Posterior cingulate gyrus (tissue), 11 donors: ENCODE measurements around the gene TMED1.
"Not testable (repeated sequence)": the region's sequence is repeated elsewhere in the genome, so short reads cannot be mapped to it uniquely, and the experiment has no call there.

ENCODE experiments used
- DNase-seq, 10 donors: peaks; one replicate each; pipeline versions ENCODE4 v3.0.0 to v3.0.0-alpha.2; 2020 to 2021; ENCODE audit warnings: mixed read lengths in 3 of 10
- intact Hi-C: fragments of 100-400 bp; cut with DNase I; formaldehyde crosslinking; loops from one replicate; pipeline ENCODE4 v1.15.1; 2023

TMED1 gene

GRCh38 chr19:10835754-10836478 is at the start of gene TMED1:
TSS of gene TMED1 (minus strand) at chr19:10836212. CDS start at chr19:10836191, 21 bp downstream.
- intact Hi-C loops = loop anchor here (2.0 to 10.0 kb wide), 2 partner anchors 35 to 121 kb away; partner anchors contain the start of genes CARM1 and DNM2
- peak; percentile 95 to 100 (median 98) for DNase-seq

- intact Hi-C loops = no loop called here
Observed at GRCh38 chr19:10885201-10886169, 49.5 kb upstream of the TMED1 start.

GRCh38 chr19:10884274-10884673 is 48.3 kb upstream of the TMED1 start:
- no peak for DNase-seq
- intact Hi-C loops = no loop called here

More at GRCh38 chr19:10885201-10886169, 49.5 kb upstream of the TMED1 start:
- peak in 1 of 10 donors; percentile 72 for DNase-seq

GRCh38 chr19:10882108-10882457 is 46.1 kb upstream of the TMED1 start:
- intact Hi-C loops = no loop called here
- peak in 1 of 10 donors; percentile 33 for DNase-seq

- intact Hi-C loops = no loop called here
Observed at GRCh38 chr19:10881403-10882107, 45.5 kb upstream of the TMED1 start.

GRCh38 chr19:10878253-10878652 is 42.2 kb upstream of the TMED1 start:
- intact Hi-C loops = no loop called here

More at GRCh38 chr19:10881403-10882107, 45.5 kb upstream of the TMED1 start:
- peak in 1 of 10 donors; percentile 57 for DNase-seq

GRCh38 chr19:10877608-10878007 is 41.6 kb upstream of the TMED1 start:
- DNase-seq, intact Hi-C loops: not testable (repeated sequence)

More at GRCh38 chr19:10878253-10878652, 42.2 kb upstream of the TMED1 start:
- DNase-seq = no peak

- peak in 1 of 10 donors; percentile 88 for DNase-seq
- intact Hi-C loops = no loop called here
Observed at GRCh38 chr19:10876459-10877240, 40.6 kb upstream of the TMED1 start.

- intact Hi-C loops = loop anchor here (5.0 kb wide), 1 partner anchor 53 kb away; the partner anchor contains the start of genes TIMM29 and YIPF2
- no peak for DNase-seq
Observed at GRCh38 chr19:10874024-10874423, 38.0 kb upstream of the TMED1 start.

- intact Hi-C loops = loop anchor here (5.0 kb wide), 1 partner anchor 55 kb away; the partner anchor contains the start of genes TIMM29 and YIPF2
- no peak for DNase-seq
Observed at GRCh38 chr19:10872546-10873107, 36.6 kb upstream of the TMED1 start.

- intact Hi-C loops = loop anchor here (2.0 to 5.0 kb wide), 2 partner anchors 35 to 55 kb away; partner anchors contain the start of genes TIMM29, TMED1 and YIPF2
- DNase-seq = peak in 4 of 10 donors; percentile 14 to 89 (median 54)
Observed at GRCh38 chr19:10871711-10872545, 35.9 kb upstream of the TMED1 start.

GRCh38 chr19:10870955-10871603 is 35.1 kb upstream of the TMED1 start, which contains the start of gene CARM1:
TSS of gene CARM1 (plus strand) at chr19:10871553. CDS start at chr19:10871703, 150 bp downstream.
- peak; percentile 95 to 100 (median 99) for DNase-seq
- intact Hi-C loops = loop anchor here (2.0 to 5.0 kb wide), 2 partner anchors 34 to 56 kb away; partner anchors contain the start of genes TIMM29, TMED1 and YIPF2

GRCh38 chr19:10870501-10870954 is 34.5 kb upstream of the TMED1 start:
- intact Hi-C loops = loop anchor here (2.0 to 5.0 kb wide), 2 partner anchors 34 to 57 kb away; partner anchors contain the start of genes TIMM29, TMED1 and YIPF2

GRCh38 chr19:10869872-10870311 is 33.9 kb upstream of the TMED1 start:
- intact Hi-C loops = loop anchor here (2.0 to 5.0 kb wide), 2 partner anchors 33 to 57 kb away; partner anchors contain the start of genes TIMM29, TMED1 and YIPF2
- DNase-seq = not testable (repeated sequence)

More at GRCh38 chr19:10870501-10870954, 34.5 kb upstream of the TMED1 start:
- peak in 1 of 10 donors; percentile 18 for DNase-seq

GRCh38 chr19:10868872-10869547 is 33.0 kb upstream of the TMED1 start:
- intact Hi-C loops = no loop called here

GRCh38 chr19:10866495-10866894 is 30.5 kb upstream of the TMED1 start:
- no peak for DNase-seq
- intact Hi-C loops = no loop called here

More at GRCh38 chr19:10868872-10869547, 33.0 kb upstream of the TMED1 start:
- no peak for DNase-seq
